GM04504 (cell line): ENCODE results near the gene ANKRD11.
"Not testable (repeated sequence)": the region's sequence is repeated elsewhere in the genome, so short reads cannot be mapped to it uniquely, and the experiment has no call there.

Experiments
- DNase-seq: peaks from one replicate; pipeline ENCODE4 v3.0.0-alpha.2; 2012; ENCODE audit warnings: low read depth

Gene ANKRD11

GRCh38 chr16:89264800-89265550, 225.4 kb downstream of the ANKRD11 start:
- DNase-seq, result no peak

- no peak for DNase-seq
Measured at GRCh38 chr16:89261691-89262563, 228.4 kb downstream of the ANKRD11 start.

- DNase-seq, result not testable (repeated sequence)
Measured at GRCh38 chr16:89259901-89260300, 230.5 kb downstream of the ANKRD11 start.

GRCh38 chr16:89257757-89258465, 232.4 kb downstream of the ANKRD11 start:
- DNase-seq, result no peak

- no peak for DNase-seq
Measured at GRCh38 chr16:89257281-89257731, 233.1 kb downstream of the ANKRD11 start.

- DNase-seq, result no peak
Measured at GRCh38 chr16:89256651-89257254, 233.6 kb downstream of the ANKRD11 start.

- no peak for DNase-seq
Measured at GRCh38 chr16:89253548-89254287, 236.6 kb downstream of the ANKRD11 start.

GRCh38 chr16:89248196-89248982, 242.0 kb downstream of the ANKRD11 start:
- DNase-seq, result no peak

- not testable (repeated sequence) for DNase-seq
Measured at GRCh38 chr16:89247734-89248075, 242.7 kb downstream of the ANKRD11 start.

GRCh38 chr16:89246903-89247733, 243.2 kb downstream of the ANKRD11 start:
- DNase-seq, result peak; percentile 51

- no peak for DNase-seq
Measured at GRCh38 chr16:89246383-89246902, 243.9 kb downstream of the ANKRD11 start.

- DNase-seq, result no peak
Measured at GRCh38 chr16:89244754-89245153, 245.6 kb downstream of the ANKRD11 start.

- DNase-seq, result not testable (repeated sequence)
Measured at GRCh38 chr16:89244264-89244663, 246.1 kb downstream of the ANKRD11 start.

GRCh38 chr16:89243664-89244063, 246.7 kb downstream of the ANKRD11 start:
- no peak for DNase-seq

- DNase-seq, result no peak
Measured at GRCh38 chr16:89242795-89243200, 247.6 kb downstream of the ANKRD11 start.

GRCh38 chr16:89241187-89242007, 249.0 kb downstream of the ANKRD11 start:
- DNase-seq, result peak; percentile 63

- no peak for DNase-seq
Measured at GRCh38 chr16:89237733-89238132, 252.6 kb downstream of the ANKRD11 start.

GRCh38 chr16:89233678-89234490, 256.5 kb downstream of the ANKRD11 start:
- DNase-seq, result no peak
